Natural killer cell (primary cell): ENCODE measurements around the gene TCF7L2. TPM values are rescaled to one million over a fixed set of nuclear protein-coding genes. Genes with fewer than 3 reads are reported as not detected.

Experiments
- ATAC-seq, 3 donors: fragments of 150-1000 bp in 2 of 3; fragments of 200-7000 bp in 1 of 3; cut with Tn5 transposase; 1 replicate in 1 of 3; 2 replicates in 2 of 3; pipeline ENCODE4 v1.10.0; 2021; ENCODE audit warnings: mild to moderate bottlenecking in 2 of 3, moderate library complexity in 2 of 3
- DNase-seq, 2 donors: peaks; one replicate each; pipeline versions ENCODE4 v3.0.0 to v3.0.0-alpha.2; 2013 to 2021; ENCODE audit warnings: mixed read lengths in 1 of 2
- H3K27ac ChIP-seq: one replicate; pipeline ENCODE4 v1.5.1; 2013; ENCODE audit warnings: mild to moderate bottlenecking, low read length
- H3K27me3 ChIP-seq: one replicate; pipeline ENCODE4 v1.6.1; 2013; ENCODE audit warnings: low read length; ENCODE audit not compliant: control insufficient read depth, insufficient read depth
- H3K36me3 ChIP-seq: one replicate; pipeline ENCODE4 v1.6.1; 2013; ENCODE audit warnings: low read length; ENCODE audit not compliant: control insufficient read depth, insufficient read depth
- H3K4me1 ChIP-seq: one replicate; pipeline ENCODE4 v1.6.1; 2013; ENCODE audit warnings: low read length; ENCODE audit not compliant: control insufficient read depth, insufficient read depth
- H3K4me3 ChIP-seq: one replicate; pipeline ENCODE4 v1.5.1; 2013; ENCODE audit warnings: low read length
- H3K9me3 ChIP-seq: one replicate; pipeline ENCODE4 v1.6.1; 2013; ENCODE audit warnings: low read length; ENCODE audit not compliant: control insufficient read depth, insufficient read depth
- H3K27ac Mint-ChIP-seq, 2 donors: one replicate each; pipeline ENCODE4 v1.8.0; 2022; ENCODE audit warnings: mild to moderate bottlenecking in 2 of 2, mixed read lengths in 2 of 2, moderate library complexity in 1 of 2
- H3K27me3 Mint-ChIP-seq, 2 donors: one replicate each; pipeline ENCODE4 v1.8.0; 2022; ENCODE audit warnings: low read depth in 2 of 2, mixed read lengths in 2 of 2
- H3K36me3 Mint-ChIP-seq: one replicate; pipeline ENCODE4 v1.8.0; 2022; ENCODE audit warnings: mixed read lengths
- H3K4me1 Mint-ChIP-seq, 2 donors: one replicate each; pipeline ENCODE4 v1.8.0; 2022; ENCODE audit warnings: mixed read lengths in 2 of 2
- H3K4me3 Mint-ChIP-seq: one replicate; pipeline ENCODE4 v1.8.0; 2022; ENCODE audit warnings: mild to moderate bottlenecking, moderate library complexity, mixed read lengths
- H3K9me3 Mint-ChIP-seq, 2 donors: one replicate each; pipeline ENCODE4 v1.8.0; 2022; ENCODE audit warnings: mixed read lengths in 2 of 2
- WGBS: methylation state at CpG from one replicate; pipeline ENCODE4 v1.1.7; 2013; ENCODE audit warnings: missing lambda C conversion rate; ENCODE audit not compliant: insufficient coverage; 5-methylcytosine and 5-hydroxymethylcytosine counted together
- intact Hi-C: fragments of 100-400 bp; cut with micrococcal nuclease; formaldehyde crosslinking; loops from one replicate; pipeline ENCODE4 v1.14.2; 2022
- total RNA-seq, 4 donors: library from RNA; stranded (reverse); fragments of 120-200 nt in 1 of 4; gene quantifications; one replicate each; pipeline versions ENCODE4 v1.2.3 to v1.2.4, GENCODE V29; 2013 to 2022
- TF ChIP-seq, protein P1 (sequence below): fragments of 200-600 bp; IDR thresholded peaks from one replicate; pipeline ENCODE4 v1.8.0; 2022; ENCODE audit warnings: antibody characterized with exemption

The TCF7L2 gene
- total RNA-seq, 3 donors from 2014 or later (not counting 1 experiment from before 2014, with no cell fraction given) = 10.4 to 32.7 (median 15.3) TPM

DNA sequence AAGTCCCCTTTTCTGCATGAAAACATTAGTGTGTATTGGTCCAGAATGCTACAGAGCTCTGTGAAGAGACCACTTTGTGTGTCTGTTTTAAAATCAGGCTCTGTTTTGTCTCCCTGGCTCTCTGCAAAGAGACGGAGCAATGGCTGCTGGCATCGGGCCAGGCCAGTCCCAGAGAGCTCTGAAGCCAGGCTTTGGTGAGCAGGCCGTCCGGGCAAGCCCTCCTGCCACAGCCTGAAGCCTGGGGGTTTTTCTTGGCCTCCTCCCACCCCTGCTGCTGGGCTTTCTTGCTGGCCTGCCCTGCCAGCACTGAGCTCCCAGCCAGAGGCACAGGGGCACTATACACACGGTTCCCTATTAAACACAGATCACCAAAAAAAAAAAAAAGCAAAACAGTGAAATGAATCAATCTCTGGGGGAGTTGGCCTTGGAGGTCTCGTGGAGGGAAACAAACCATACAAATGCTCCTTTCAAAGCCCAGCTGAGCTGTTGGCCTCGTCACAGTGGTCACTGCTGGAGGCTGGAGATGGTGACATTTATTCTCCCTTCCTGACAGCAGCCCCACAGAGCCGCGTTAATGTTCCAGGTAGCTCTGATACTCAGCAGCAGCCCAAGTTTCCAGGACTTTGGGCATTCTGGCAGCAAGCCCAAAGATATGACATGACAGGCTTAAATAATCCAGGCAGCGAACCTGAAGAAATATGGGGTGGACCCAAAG, 237.2 kb downstream of the TCF7L2 start:
- Mint-ChIP-seq H3K36me3 (no peaks in the 10 kb centered on the region), H3K27me3 (peaks cover 7 to 9% of the 10 kb centered on the region in 2 donors), H3K4me3 (no peak overlapping the region), H3K27ac (no peak overlapping the region), H3K9me3 (peaks cover 0 to 5% of the 10 kb centered on the region in 2 donors), H3K4me1 (no peaks in the 10 kb centered on the region)
- H3K4me3 ChIP-seq = no peak overlapping the region
- H3K4me1 ChIP-seq = no peaks in the 10 kb centered on the region
- H3K27me3 ChIP-seq = no peaks in the 10 kb centered on the region
- H3K27ac ChIP-seq = no peak overlapping the region
- H3K9me3 ChIP-seq = no peaks in the 10 kb centered on the region
- no peak for ATAC-seq
- intact Hi-C loops = no loop called here
- WGBS = 89% methylated on average over 10 of the region's 10 CpGs
- DNase-seq = no peak
- H3K36me3 ChIP-seq = no peaks in the 10 kb centered on the region
- TF ChIP-seq, protein P1, sequence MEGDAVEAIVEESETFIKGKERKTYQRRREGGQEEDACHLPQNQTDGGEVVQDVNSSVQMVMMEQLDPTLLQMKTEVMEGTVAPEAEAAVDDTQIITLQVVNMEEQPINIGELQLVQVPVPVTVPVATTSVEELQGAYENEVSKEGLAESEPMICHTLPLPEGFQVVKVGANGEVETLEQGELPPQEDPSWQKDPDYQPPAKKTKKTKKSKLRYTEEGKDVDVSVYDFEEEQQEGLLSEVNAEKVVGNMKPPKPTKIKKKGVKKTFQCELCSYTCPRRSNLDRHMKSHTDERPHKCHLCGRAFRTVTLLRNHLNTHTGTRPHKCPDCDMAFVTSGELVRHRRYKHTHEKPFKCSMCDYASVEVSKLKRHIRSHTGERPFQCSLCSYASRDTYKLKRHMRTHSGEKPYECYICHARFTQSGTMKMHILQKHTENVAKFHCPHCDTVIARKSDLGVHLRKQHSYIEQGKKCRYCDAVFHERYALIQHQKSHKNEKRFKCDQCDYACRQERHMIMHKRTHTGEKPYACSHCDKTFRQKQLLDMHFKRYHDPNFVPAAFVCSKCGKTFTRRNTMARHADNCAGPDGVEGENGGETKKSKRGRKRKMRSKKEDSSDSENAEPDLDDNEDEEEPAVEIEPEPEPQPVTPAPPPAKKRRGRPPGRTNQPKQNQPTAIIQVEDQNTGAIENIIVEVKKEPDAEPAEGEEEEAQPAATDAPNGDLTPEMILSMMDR = no peak

DNA sequence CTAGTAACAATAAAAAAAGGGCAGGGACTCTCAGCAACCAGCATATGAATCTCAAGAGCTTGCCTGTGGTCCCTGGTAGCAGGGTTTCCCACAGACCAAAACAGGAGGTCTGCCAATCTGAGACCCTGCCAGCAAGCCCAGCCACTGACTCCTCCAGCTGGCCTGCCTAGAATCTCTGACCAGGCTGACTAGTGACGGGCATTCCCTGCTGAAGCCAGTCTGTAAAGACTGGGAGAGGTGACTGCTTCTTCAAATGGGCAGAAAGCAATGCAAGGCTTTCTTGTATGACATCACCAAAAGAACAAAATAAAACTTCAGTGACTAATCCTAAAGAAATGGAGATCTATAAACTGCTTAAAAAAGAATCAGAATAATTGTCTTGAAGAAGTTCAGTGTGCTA, 249.4 kb downstream of the TCF7L2 start:
- Histone ChIP-seq H3K27me3 (no peaks in the 10 kb centered on the region), H3K27ac (no peak overlapping the region), H3K4me3 (no peak overlapping the region), H3K36me3 (no peaks in the 10 kb centered on the region), H3K4me1 (no peaks in the 10 kb centered on the region), H3K9me3 (peaks cover 6% of the 10 kb centered on the region)
- no peaks in the 10 kb centered on the region for H3K4me1 Mint-ChIP-seq
- H3K27ac Mint-ChIP-seq = no peak overlapping the region
- intact Hi-C loops = no loop called here
- TF ChIP-seq, protein P1 = no peak
- ATAC-seq (no peak), DNase-seq (no peak)
- no peaks in the 10 kb centered on the region for H3K36me3 Mint-ChIP-seq
- WGBS = 88% methylated on average over 1 of the region's 1 CpG
- no peak overlapping the region for H3K4me3 Mint-ChIP-seq
- peaks cover 6 to 9% of the 10 kb centered on the region in 2 donors for H3K9me3 Mint-ChIP-seq
- peaks cover 11 to 24% of the 10 kb centered on the region in 2 donors for H3K27me3 Mint-ChIP-seq

DNA sequence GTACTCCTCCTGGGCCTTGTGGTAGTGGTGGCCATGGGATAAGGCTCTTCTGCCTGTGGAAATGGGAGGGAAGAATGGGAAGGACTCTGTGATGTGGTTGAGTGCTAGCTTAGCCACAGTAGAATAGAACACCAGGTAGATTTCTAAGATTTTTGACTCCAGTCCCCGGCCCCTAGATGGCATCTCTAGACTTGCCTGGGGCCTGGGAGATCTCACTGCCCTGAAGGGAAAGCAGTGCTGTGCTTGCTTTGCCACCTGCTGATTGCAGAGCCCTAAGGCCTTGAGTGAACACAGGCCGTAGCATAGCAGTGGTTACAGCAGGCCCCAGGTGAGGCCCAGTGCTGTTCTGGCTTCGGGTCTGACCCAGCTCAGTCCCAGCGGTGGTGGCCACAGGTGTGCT, 252.0 kb downstream of the TCF7L2 start:
- H3K9me3 ChIP-seq = peaks cover 6% of the 10 kb centered on the region
- Mint-ChIP-seq H3K4me1 (no peaks in the 10 kb centered on the region), H3K27ac (no peak overlapping the region), H3K9me3 (peaks cover 10 to 13% of the 10 kb centered on the region in 2 donors), H3K27me3 (peaks cover 9 to 19% of the 10 kb centered on the region in 2 donors), H3K4me3 (no peak overlapping the region), H3K36me3 (peaks cover 19% of the 10 kb centered on the region)
- ATAC-seq (no peak), DNase-seq (no peak)
- H3K4me1 ChIP-seq = no peaks in the 10 kb centered on the region
- TF ChIP-seq, protein P1 = no peak
- H3K36me3 ChIP-seq = no peaks in the 10 kb centered on the region
- H3K27ac ChIP-seq = no peak overlapping the region
- no peak overlapping the region for H3K4me3 ChIP-seq
- intact Hi-C loops = no loop called here
- no peaks in the 10 kb centered on the region for H3K27me3 ChIP-seq
- WGBS = 97% methylated on average over 4 of the region's 4 CpGs

DNA sequence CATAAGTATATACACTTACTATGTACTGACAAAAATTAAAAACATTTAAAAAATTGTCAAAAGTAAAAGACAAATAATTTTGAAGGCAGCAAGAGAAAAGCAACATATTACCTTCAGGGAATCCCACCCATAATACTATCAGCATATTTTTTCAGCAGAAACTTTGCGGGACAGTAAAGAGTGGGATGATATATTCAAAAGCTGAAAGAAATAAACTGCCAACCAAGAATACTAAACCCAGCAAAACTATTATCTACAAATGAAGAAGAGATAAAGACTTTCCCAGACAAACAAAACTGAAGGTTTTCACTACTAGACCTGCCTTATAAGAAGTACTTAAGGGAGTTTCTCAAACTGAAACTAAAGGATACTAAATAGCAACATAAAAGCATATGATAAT, 257.9 kb downstream of the TCF7L2 start:
- Histone ChIP-seq H3K9me3 (no peaks in the 10 kb centered on the region), H3K36me3 (no peaks in the 10 kb centered on the region), H3K27me3 (no peaks in the 10 kb centered on the region), H3K27ac (no peak overlapping the region), H3K4me1 (no peaks in the 10 kb centered on the region), H3K4me3 (no peak overlapping the region)
- Mint-ChIP-seq H3K27me3 (peaks cover 6 to 15% of the 10 kb centered on the region in 2 donors), H3K4me1 (no peaks in the 10 kb centered on the region), H3K9me3 (peaks cover 19 to 20% of the 10 kb centered on the region in 2 donors), H3K36me3 (peaks cover 29% of the 10 kb centered on the region), H3K27ac (no peak overlapping the region), H3K4me3 (no peak overlapping the region)
- DNase-seq = no peak
- intact Hi-C loops = no loop called here
- TF ChIP-seq, protein P1 = no peak
- WGBS = no CpG with 5 or more reads among the region's 1 CpG
- ATAC-seq = no peak
